Germinal center (tissue), 1 donor: ENCODE results near the gene ZGPAT.
"Not testable (repeated sequence)": the region's sequence is repeated elsewhere in the genome, so short reads cannot be mapped to it uniquely, and the experiment has no call there.

Experiments used
- DNase-seq: peaks from one replicate; pipeline ENCODE4 v3.0.0; 2012; ENCODE audit warnings: mixed read lengths, low spot score

Gene ZGPAT

DNA sequence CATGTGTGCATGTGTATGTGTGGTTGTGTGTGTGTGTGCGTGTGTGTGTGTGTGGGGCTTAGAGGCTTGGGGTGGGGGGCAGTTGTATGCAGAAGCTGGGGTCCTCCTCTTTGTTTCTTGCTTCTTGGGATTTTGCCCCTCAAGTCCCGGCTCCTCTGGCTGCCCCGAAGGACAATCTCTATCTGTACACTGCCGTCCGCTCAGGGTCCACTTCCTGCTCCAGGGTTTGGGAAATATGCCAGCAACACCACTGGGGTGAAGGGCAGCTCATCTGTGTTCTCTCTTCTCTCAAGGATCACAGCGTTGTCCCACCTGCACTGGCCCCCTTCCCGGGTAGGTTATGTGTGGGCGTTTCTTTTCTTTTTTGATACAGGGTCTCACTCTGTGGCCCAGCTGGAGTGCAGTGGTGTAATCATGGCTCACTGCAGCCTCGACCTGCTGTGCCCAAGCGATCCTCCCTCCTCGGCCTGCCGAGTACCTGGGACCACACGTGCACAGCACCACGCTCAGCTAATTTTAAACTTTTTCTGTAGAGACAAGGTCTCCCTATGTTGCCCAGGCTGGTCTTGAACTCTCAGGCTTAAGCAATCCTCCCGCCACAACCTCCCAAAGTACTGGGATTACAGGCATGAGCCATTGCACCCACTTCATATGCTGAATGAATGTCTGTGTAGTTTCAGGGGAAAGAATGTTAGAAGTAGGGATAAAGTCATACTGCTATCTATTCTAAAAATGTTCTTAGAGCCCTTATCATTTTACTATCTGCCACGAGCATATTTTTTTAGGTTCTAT, 57.4 kb downstream of the ZGPAT start:
- DNase-seq, result no peak

DNA sequence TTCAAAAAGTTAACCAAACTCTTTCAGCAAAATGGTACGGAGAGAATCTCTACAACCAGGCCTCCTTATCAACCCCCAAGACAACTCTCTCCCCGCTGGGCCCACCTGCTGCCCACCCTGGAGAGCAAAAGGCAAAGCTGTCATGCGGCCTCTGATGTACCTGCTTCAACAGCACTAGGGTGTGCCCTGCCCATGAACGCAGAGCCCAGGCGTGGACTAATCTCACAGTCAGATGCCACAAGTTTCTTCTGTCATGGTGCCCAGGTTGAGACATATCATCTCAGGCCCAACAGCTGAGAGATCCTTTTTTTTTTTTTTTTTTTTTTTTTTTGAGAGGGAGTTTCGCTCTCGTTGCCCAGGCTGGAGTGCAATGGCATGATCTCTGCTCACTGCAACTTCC, 58.1 kb downstream of the ZGPAT start:
- DNase-seq, result no peak

DNA sequence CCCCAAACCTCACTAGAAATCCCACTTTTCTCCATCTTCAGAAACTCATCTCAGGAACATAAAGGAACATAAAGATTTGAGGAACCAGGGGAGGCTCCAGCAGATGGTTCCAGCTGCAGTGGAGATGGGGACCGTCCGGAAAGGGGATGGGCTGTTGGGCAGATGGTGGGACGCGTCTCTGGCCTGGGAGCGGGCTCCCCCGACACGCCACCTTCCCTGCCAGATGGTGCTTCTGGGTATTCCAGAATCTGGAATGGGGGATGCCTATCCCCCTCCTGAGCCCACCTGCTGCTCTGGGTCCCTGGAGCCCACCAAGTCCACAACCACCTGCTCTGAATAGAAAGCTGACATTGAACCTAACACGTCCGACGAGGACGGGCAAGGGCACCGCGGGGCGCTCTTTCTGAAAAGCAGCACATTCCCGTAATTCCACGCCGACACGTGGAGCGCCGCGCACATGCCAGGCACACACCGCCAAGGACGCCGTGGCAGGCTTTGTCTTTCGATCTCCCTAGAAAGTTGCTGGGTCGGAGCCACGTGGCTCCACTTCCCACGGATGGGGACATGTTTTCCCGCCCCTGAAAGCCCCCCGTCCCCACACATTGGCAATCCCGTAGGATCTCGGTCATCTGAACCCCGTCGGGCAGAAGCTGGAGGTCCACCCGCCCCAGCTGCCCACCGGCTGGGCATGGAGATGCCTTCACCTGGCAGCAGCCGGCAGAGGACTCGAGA, 59.0 kb downstream of the ZGPAT start:
- no peak for DNase-seq

DNA sequence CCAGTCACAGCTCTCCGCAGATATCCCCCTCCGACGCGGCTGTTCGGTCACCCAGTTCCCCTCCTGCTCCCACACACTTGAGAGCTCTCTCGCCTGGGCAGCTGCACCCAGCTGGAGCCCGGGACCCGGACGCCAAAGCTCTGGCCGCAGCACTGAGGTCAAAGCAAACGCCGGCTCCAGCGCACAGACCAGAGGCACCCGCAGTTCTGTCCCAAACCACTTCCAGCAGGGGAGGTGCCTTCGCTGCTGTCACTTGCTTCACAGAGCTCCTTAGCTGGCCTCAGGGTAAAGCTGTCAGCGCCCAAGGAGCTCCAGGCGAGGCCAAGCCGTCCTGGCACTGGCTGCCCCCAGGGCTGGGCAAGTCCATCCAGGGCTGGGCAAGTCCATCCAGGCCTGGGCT, 59.6 kb downstream of the ZGPAT start:
- no peak for DNase-seq

DNA sequence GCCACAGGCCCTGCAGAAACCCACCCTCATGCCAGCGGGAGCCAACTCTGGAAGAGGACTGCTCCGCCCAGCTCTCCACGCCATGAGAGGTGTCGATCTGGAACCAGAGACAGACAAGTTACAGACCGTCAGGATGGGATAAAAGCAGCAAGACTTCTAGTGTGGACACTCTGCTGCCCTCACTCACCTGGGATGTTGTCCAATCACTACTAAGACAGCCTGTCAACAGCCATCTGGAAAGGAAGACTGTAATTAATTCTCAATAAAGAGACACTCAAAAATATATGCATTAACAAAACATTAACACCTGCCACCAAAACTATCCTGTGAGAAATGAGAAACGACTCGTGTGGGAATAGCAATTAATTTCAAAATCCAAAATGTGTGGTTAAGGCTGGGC, 60.0 kb downstream of the ZGPAT start:
- no peak for DNase-seq

DNA sequence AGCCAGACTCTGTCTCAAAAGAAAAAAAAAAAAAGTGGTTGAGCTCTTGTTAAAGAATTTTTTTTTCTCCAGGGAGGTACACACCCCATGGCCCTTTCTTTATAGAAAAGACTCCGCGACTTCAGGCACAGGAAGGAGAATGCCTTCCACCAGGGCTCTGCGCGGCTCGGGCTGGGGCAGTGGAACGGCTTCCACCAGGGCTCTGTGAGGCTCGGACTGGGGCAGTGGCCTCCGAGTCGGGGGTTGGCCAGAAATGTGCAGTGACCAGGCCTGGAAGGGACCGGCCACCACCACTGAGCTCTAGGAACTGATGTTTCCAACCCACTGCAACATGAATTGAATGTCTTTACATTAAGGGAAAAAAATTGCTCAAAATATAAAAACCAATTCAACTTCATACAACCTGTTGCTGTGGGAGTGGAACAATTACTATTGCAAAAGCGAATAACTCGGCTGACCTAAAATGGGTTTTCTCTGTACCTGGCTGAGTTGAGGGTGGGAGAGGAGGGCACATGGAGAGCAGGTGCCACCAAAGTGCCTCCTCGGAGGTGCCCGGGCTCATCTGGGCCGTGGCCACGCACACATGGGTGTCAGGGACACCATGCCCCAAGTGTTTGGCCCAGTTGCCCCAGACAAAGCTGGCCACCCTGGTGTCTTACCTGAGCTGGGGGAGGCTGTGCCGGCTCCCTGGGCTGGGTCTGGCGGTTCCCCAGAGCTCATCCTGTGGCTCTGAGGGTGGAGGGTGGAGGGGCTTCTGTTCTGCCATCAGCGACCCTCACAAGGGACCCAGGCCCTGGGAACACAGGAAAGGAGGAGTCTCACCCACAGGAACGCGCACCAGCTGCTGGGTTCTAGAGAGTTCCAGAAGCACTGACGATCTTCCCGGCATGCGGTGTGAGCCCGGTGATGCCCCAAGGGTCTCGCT, 61.0 kb downstream of the ZGPAT start:
- no peak for DNase-seq

DNA sequence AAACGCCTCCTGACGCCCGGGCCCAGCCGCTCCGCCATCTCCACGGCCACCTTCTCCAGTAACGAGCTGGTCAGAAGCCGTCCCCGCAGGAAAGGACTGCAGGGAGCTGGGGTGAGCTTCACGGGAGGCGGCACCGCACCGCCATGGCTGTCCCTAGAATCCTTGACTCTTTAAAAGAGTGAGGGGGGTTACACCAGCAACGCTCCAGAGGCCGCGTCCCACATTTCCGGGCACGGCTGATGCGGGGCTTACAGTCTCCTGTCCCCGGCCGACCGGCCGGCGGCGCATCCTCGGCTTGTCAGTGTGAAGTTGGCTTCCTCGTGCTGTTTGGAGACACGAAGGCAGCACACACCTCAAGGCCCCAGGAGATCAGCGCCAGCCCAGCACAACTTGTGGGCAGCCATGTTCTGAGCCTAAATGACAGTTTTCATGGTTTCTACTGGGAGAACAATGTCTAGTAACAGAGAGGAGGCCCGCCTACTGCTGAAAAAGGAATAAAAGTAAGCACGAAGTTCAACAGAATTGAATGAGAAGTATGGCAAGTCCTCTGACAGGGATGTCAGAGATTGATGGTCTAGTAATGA, 62.1 kb downstream of the ZGPAT start:
- no peak for DNase-seq

DNA sequence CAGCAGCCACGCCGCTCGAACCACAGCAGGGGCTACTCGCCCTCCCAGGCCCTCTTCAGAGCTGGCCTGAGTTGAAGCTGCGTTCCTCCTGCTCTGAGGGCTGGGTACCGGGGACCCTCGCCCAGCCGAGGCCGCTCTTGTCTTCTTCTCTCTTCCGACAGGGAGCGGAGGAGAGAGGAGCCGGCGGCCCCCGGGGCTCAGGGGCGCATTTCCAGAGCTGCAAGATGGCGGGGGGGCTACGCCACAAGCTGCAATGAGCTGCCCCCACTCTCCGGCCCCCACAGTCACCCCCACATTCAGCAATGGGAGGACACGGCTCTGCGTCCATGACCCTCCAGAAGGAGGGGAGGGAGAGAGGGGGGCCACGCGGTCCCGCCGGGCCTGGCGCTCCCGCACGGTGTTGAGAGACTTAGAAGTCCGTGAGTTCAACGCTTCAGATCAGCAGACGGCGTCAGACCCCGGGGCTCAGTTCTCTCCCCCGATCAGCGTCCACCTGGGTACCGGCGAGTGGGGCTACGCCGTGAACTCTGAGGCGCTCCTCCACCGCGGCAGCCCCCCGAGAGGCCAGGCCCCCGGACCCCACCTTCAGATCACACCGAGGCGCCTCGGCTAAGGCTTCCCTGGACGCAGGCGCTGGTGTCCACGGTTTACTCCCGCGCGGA, 63.3 kb downstream of the ZGPAT start:
- DNase-seq, result no peak

DNA sequence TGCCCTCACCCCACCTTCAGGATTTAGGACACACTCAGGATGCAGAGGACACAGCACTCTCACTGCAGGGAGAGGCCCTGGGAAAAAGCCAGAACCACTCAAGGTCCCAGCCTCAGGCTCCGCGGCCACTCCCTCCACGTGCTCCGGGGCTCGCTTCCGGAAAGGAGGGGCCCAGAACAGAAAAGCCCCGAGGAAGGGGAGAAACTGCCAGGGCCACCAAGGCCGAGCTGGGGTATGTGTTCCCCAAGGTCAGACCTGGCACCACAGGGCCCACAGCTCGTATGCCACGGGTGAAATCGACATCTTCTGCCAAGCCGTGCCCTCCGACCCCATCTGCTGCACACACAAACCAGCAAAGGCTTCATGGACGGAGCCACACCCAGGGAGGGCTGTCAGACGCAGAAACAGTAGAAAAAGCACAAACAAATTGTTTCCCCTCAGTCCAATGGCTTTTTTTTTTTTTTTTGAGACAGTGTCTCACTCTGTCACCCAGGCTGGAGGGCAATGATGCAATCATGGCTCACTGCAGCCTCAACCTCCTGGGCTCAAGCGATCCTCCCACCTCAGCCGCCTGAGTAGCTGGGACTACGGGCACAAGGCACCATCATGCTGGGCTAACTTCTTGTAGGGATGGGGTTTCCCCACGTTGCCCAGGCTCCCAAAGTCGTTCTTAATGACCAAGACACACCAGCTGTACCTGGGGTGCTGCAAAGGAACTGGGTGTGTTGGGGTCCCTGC, 65.1 kb downstream of the ZGPAT start:
- no peak for DNase-seq

DNA sequence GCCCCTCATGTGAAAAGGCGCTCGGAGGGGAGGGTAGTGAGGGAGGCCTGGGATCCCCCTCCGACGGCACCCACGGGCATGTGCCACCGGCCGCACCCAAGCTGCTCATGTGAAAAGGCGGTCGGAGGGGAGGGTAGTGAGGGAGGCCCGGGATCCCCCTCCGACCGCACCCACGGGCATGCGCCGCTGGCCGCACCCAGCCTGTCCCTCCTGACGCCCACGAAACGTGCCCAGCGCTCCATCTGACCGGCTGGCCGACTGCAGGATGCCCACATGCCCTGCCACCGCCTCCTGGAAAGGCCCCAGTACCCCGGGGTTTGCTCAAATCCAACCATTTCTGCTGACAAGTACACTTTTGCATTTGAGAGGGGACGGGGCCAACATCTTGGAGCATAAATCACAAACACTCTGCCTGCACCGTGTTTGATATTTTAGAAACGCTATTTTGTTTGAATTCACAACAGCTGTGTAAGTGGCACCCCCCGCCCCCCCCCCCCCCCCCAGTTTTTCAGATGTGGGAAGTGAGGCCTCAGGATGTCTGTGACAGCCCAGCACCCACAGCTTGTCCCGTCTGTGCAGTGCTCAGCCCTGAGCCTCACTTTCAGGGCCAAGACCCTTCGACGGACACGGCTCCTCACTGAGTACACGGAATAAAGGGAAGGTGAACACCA, 65.9 kb downstream of the ZGPAT start:
- DNase-seq, result no peak

DNA sequence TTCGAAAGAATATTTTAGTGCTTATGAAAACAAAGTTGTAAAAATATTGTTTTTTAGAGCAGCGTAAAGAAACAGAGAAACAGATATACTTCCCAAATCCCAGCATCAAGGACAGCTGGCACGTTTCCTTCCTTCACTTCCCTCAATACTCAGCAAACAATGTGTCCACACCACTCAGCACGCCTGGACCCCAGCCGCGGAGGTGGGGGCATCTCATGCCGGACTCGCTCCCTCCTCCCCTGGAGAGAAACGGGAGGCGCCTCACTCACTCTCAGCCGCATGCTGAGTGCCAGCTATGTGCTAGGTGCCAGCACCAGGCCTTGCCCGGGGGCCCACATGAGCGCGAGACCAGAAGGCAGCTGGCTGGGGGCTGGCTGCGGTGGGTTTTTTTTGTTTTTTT, 66.5 kb downstream of the ZGPAT start:
- DNase-seq, result no peak

DNA sequence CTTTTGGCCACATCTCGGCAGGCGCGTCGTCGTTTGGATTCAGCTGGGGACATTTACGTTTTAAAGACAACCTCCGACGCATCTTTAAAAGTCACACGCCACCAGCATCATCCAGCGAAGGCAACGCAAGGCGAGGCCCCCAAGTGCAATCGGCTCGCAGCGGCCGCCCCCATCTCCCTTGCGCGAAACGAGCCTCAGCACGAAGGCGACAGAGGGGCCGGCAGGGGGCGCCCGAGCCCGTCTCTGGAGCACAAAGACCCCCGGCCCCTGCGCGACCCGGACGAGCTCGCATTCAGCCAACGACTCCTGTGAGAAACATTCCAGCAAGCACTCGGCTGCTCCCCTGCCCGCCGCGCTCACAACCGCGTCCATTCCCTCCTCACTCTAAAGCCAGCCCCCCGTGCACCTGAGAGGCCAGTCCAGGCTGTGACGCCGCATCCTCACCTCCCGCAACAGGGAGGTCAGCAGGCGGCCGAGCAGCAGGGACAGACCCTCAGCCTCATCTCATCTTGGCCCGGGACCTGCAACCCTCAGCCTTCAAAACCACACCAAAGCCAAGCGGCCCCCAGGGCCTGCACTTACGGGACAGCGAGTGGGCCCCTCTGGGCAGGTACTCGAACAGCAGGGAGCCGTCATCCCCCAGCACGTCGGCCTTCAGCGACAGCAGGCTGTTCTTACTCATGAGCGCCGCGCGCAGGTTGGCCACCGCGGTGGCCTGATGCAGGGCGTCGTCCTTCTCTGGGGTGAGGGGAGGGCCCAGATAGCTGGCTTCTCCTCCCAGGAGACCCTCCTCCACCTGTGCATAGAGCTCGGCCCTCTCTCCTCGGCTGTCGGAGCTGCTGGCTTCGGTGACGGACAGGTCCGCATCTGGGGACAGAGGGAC, 67.5 kb downstream of the ZGPAT start:
- DNase-seq, result peak; percentile 43

DNA sequence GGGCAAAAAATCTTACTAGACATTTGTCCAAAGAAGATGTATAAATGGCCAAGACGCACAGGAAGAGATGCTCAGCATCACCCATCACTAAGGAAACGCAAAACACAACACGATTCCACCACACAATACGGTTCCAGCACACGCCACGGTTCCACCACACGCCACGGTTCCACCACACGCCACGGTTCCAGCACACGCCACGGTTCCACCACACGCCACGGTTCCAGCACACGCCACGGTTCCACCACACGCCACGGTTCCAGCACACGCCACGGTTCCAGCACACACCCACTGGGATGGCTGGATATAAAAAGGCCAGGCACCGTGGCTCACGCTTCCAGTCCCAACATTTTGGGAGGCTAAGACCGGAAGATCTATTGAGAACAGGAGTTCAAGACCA, 69.0 kb downstream of the ZGPAT start:
- DNase-seq, result not testable (repeated sequence)

DNA sequence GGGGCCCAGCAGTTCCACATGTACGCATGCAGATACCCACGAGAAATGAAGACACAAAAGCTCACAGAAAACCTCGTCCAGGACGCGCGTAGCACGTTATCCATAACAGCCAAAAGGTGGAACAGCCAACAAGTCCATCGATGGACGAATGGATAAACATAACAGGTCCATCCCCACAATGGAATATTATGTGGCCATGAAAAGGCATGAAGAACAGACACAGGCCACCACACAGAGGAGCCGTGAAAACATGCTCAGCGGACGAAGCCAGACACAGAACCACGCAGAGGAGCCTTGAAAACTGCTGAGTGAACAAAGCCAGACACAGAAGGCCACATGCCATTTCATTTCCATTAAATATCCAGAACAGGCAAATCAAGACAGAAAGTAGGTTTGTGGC, 69.8 kb downstream of the ZGPAT start:
- DNase-seq, result no peak

DNA sequence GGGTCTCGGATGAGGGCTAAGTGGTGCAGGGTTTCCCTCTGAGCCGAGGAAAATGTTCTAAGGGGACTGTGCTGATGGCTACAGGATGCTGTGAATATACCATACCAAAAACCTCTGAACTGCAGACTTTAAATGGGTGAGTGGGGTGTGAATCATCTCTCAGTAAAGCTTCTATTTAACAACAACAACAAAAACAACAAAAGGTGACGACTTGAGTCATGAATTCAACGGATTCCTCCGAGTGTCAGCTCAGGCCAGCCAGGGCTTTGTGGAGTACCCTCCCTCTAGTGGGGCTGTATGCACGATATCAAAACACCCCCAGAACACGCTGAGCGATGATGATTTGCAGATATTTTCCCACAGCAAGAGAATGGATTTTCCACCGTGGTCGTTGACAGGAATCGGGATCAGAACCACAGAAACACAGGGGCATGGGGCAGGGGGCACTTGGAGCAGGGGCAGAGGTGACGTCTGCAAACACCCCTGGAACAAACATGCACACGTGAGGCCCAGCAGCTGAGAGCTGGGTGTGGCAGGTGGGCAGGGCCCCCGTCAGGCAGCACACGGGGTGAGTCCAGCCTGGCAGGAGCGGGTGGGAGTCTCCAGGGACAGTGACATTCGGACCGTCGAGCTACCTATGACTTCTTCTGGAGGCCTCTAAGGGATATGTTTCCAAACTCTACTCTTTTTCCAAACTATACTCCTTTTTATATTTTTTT, 70.4 kb downstream of the ZGPAT start:
- no peak for DNase-seq

DNA sequence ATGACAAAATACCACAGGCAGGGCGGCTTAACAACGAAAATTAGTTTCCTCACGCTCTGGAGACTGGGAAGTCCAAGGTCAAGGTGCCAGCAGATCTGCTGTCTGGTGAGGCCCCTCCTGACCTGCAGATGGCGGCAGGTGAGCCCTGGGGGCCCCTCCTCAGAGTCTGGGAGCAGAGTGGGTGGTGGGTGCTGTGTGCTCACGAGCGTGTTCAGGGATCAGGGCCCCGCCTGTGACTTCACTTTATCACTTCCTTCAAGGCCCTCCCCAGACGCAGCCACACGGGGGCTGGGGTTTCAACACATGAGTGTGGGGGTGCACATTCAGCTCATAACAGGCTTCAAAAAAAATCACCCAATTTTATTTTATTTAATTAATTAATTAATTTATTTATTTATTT, 71.0 kb downstream of the ZGPAT start:
- no peak for DNase-seq

DNA sequence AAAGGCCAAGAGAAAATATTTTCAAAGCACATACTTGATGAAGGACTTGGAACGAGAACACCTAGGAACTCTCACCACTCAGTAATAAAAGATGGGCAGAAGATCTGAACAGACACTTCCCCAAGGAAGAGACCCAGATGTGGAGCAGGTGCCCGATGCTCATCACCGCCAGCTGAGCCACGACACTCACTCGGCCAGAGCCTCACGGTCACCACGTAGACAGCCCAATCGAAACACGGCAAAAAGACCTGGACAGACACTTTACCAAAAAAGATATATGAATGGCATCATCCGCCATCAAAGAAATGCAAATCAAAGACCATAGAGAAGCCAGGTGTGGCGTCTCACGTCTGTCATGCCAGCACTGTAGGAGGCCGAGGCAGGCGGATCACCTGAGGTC, 73.3 kb downstream of the ZGPAT start:
- DNase-seq, result no peak

DNA sequence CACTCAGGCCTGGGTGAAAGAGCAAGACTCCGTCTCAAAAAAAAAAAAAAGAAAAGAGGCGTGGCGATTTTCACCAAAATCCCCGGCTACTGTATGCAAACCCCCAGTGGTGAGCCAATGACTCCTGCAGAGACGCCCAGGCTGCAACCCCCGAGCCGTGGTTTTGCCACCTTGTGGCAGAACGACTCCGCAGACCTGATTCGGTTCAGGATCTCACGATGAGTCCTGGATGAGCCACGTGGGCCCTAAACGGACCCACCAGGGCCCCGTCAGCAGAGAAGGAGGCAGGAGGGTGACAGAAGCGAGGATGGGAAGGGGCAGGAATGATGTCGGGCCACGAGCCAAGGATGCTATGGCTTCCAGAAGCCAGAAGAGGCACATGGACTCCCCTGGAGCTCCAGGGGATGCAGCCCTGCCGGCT, 74.2 kb downstream of the ZGPAT start:
- DNase-seq, result no peak

DNA sequence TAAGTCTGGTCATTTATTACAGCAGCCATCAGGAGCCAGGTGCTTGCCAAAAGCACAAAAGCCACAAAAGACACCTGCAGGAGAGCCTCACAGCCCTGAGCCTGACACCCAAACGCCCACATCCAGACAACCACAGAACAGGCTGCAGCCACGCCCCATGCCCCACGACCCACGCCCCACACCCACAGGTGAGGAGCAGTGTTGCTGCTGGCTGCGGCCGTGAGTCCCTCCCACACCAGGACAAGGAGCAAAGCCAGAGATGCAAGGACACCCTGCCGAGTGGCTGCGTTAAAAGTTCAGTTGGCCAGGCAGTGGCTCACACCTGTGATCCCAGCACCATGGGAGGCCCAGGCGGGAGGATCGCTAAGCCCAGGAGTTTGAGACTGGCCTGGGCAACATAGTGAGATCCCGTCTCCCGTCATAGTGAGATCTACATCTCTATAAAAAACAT, 74.7 kb downstream of the ZGPAT start:
- DNase-seq, result no peak
